PC-9 (cell line): ENCODE measurements around the gene SLC25A53. TPM values are rescaled to one million over a fixed set of nuclear protein-coding genes. Genes with fewer than 3 reads are reported as not detected.

Experiments used
- BruUV-seq: library from RNA; stranded (reverse); fragments of 400-500 nt; replicated peaks from 2 replicates; lab custom pipeline; 2021; lab: Mats Ljungman, UMichigan
- CTCF ChIA-PET: fragments of 300-600 bp; sonication (Branson Sonifier 250); formaldehyde crosslinking; loops from one replicate; lab custom pipeline; 2022; ENCODE audit warnings: antibody characterized with exemption; lab: Charles Lee
- POLR2A ChIA-PET: fragments of 300-600 bp; sonication (Branson Sonifier 250); formaldehyde crosslinking; loops from one replicate; lab custom pipeline; 2022; ENCODE audit warnings: antibody characterized with exemption; ENCODE audit not compliant: unreplicated experiment; lab: Charles Lee
- DNase-seq, 2 experiments: peaks; one replicate each; pipeline versions ENCODE4 v3.0.0 to v3.0.0-alpha.2; 2015 to 2022; ENCODE audit warnings: mixed read lengths in 1 of 2
- H2AFZ ChIP-seq: fragments of 200-600 bp; sonication (generic); 2 replicates; pipeline ENCODE4 v1.8.1; 2017; ENCODE audit warnings: antibody characterized with exemption
- H3F3A ChIP-seq: fragments of 200-600 bp; sonication (generic); 2 replicates; pipeline ENCODE4 v1.8.1; 2017; ENCODE audit warnings: antibody characterized with exemption, mild to moderate bottlenecking, low read depth; ENCODE audit not compliant: insufficient read depth
- H3K27ac ChIP-seq: fragments of 200-600 bp; sonication (generic); 2 replicates; pipeline ENCODE4 v1.6.1; 2016; ENCODE audit warnings: mixed run types
- H3K27me3 ChIP-seq: fragments of 200-600 bp; sonication (generic); 2 replicates; pipeline ENCODE4 v1.6.1; 2016; ENCODE audit warnings: low read depth, mixed run types; ENCODE audit not compliant: insufficient read depth
- H3K36me3 ChIP-seq: fragments of 200-600 bp; sonication (generic); 2 replicates; pipeline ENCODE4 v1.6.1; 2016; ENCODE audit warnings: low read depth, mixed run types
- H3K4me1 ChIP-seq: fragments of 200-600 bp; sonication (generic); replicated peaks from 2 replicates; pipeline ENCODE4 v1.6.1; 2016; ENCODE audit warnings: mixed run types; ENCODE audit not compliant: insufficient read depth
- H3K4me2 ChIP-seq: fragments of 200-600 bp; sonication (generic); 2 replicates; pipeline ENCODE4 v1.6.1; 2017; ENCODE audit warnings: mixed run types
- H3K4me3 ChIP-seq: fragments of 200-600 bp; sonication (generic); 2 replicates; pipeline ENCODE4 v1.6.1; 2016; ENCODE audit warnings: mixed run types
- H3K79me2 ChIP-seq: fragments of 200-600 bp; sonication (generic); 2 replicates; pipeline ENCODE4 v1.6.1; 2017; ENCODE audit warnings: low read depth, mixed run types
- H3K9me2 ChIP-seq: fragments of 200-600 bp; sonication (generic); 2 replicates; pipeline ENCODE4 v1.8.1; 2017; ENCODE audit warnings: mild to moderate bottlenecking; ENCODE audit not compliant: insufficient read depth
- H3K9me3 ChIP-seq: fragments of 200-600 bp; sonication (generic); 2 replicates; pipeline ENCODE4 v1.8.1; 2016; ENCODE audit warnings: low read depth; ENCODE audit not compliant: insufficient read depth
- H4K20me1 ChIP-seq: fragments of 200-600 bp; sonication (generic); 2 replicates; pipeline ENCODE4 v1.8.1; 2017; ENCODE audit not compliant: insufficient read depth
- EZH2 ChIP-seq: fragments of 200-600 bp; sonication (generic); IDR thresholded peaks from 2 replicates; pipeline ENCODE4 v1.8.0; 2017; ENCODE audit warnings: antibody characterized with exemption, low read depth
- intact Hi-C: fragments of 100-400 bp; cut with micrococcal nuclease; formaldehyde crosslinking; loops from one replicate; pipeline ENCODE4 v1.10.0; 2022; ENCODE audit not compliant: unreplicated experiment
- total RNA-seq: library from RNA; stranded (reverse); gene quantifications from 2 replicates; pipeline ENCODE4 v1.2.3, GENCODE V29; 2021
- TF ChIP-seq, protein P1 (sequence below): fragments of 200-600 bp; sonication (generic); conservative IDR thresholded peaks from 2 replicates; pipeline ENCODE4 v1.6.1; 2017; ENCODE audit warnings: mixed run types, antibody characterized with exemption, mild to moderate bottlenecking, moderate library complexity

The SLC25A53 gene
- total RNA-seq, 1 experiment from 2014 or later, result 6.4 TPM

DNA sequence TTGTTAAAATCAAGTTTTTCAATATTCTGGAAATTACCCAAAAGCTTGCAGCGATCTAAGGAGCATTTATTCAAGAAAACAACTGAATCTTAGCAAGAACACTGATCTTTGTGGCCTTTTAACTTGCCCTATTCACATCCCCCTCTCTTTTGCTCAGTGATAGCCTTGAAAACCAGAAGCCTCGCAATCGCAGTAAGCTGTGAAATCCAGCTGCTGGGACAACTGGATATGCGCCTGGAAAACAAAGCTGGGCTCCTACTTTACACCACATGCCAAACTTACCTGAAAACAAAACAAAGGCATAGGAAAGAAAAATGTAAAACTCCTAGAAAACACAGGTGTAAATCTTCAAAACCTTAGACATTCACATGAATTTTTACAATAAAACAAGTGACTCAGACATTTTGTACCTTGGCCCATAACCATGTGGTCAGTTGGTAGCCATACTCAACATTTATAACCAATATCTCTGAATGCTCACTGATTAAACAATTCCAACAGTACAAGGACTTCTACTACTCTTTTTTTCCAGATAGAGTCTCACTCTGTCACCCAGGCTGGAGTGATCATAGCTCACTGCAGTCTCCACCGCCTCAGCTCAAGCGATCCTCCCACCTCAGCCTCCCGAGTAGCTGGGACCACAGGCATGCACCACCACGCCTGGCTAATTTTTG is 15.6 kb downstream of the SLC25A53 start:
- CTCF ChIA-PET, result no interaction called here

DNA sequence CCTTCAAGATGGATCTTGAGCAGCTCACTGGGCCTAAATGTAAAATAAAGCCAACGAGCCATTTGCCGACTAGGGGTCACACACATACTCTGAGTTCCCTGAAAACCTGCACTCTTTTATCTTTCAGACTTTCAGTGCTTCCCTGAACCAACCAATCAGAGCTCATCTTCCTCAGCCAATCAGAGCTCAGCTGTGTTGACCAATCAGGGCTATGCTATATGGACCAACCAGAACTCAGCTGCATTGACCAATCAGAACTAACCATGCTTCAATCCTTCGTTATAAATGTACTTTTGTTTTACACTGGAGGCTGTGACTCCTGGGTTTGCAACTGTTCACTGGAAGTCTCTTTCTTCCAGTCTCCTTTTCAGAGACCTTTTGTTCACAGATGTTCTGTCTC is 19.3 kb downstream of the SLC25A53 start:
- no peaks in the 10 kb centered on the region for H3K36me3 ChIP-seq
- H3K27ac ChIP-seq, result no peak overlapping the region
- H2AFZ ChIP-seq, result no peak overlapping the region
- no peaks in the 10 kb centered on the region for H3K79me2 ChIP-seq
- no peaks in the 10 kb centered on the region for H3K9me3 ChIP-seq
- no peak for TF ChIP-seq EZH2
- TF ChIP-seq, protein P1, sequence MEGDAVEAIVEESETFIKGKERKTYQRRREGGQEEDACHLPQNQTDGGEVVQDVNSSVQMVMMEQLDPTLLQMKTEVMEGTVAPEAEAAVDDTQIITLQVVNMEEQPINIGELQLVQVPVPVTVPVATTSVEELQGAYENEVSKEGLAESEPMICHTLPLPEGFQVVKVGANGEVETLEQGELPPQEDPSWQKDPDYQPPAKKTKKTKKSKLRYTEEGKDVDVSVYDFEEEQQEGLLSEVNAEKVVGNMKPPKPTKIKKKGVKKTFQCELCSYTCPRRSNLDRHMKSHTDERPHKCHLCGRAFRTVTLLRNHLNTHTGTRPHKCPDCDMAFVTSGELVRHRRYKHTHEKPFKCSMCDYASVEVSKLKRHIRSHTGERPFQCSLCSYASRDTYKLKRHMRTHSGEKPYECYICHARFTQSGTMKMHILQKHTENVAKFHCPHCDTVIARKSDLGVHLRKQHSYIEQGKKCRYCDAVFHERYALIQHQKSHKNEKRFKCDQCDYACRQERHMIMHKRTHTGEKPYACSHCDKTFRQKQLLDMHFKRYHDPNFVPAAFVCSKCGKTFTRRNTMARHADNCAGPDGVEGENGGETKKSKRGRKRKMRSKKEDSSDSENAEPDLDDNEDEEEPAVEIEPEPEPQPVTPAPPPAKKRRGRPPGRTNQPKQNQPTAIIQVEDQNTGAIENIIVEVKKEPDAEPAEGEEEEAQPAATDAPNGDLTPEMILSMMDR, result no peak
- intact Hi-C loops, result loop anchor here (2.0 kb wide), 1 partner anchor 293 kb away; no protein-coding TSS in a partner anchor
- no peak overlapping the region for H3K4me2 ChIP-seq
- H3K4me3 ChIP-seq, result no peak overlapping the region
- no peaks in the 10 kb centered on the region for H4K20me1 ChIP-seq
- no peaks in the 10 kb centered on the region for H3K27me3 ChIP-seq
- H3K9me2 ChIP-seq, result no peaks in the 10 kb centered on the region
- ChIA-PET POLR2A (no interaction called here), CTCF (no interaction called here)
- no peaks in the 10 kb centered on the region for H3K4me1 ChIP-seq
- no peaks in the 10 kb centered on the region for H3F3A ChIP-seq
- no peak for DNase-seq
- no TSS peak for BruUV-seq

More for the DNA sequence above, 15.6 kb downstream of the SLC25A53 start:
- Histone ChIP-seq H3K79me2 (no peaks in the 10 kb centered on the region), H3K27me3 (no peaks in the 10 kb centered on the region), H4K20me1 (no peaks in the 10 kb centered on the region), H3F3A (no peaks in the 10 kb centered on the region), H2AFZ (no peak overlapping the region), H3K36me3 (no peaks in the 10 kb centered on the region), H3K9me3 (no peaks in the 10 kb centered on the region), H3K9me2 (no peaks in the 10 kb centered on the region), H3K4me1 (no peaks in the 10 kb centered on the region), H3K27ac (no peak overlapping the region), H3K4me2 (no peak overlapping the region), H3K4me3 (no peak overlapping the region)
- POLR2A ChIA-PET, result no interaction called here
- intact Hi-C loops, result no loop called here
- no peak for DNase-seq
- no peak for TF ChIP-seq EZH2
- TF ChIP-seq, protein P1, result no peak
- no TSS peak for BruUV-seq

DNA sequence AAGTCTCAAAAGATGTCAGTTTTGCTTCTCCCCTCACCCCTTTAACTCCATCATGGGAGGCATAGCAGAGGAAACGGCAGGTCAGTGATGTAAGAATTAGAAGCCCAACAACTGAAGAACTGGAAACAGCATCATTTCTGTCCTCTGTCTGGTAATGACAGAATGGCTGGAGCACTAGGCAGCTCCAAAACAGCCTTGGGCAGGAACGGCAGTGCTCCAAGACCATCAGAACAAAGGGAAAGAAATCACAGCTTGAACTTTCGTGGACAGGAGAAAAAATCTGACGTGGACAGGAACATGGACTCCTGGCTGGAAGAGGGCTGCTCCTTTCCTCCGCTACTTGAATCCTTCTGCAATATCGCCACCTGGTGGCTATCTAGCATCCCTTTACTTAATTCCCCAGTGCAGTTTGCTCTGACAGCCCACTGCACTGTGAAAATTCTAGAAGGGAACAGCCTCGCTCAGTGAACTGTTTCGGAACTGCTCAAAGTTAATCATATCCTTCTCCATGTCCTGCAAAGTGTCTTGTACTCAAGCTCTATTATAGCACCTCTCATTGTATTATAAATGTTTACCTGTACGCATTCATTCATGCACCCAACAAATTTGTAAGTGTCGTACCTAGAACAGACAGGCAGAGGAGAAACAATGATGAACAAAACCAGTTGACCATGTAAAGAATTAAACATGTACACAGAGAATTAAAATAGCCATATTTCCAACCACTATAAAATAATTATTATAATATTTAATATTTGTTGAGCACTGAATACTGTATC is 20.4 kb downstream of the SLC25A53 start:
- ChIA-PET POLR2A (no interaction called here), CTCF (no interaction called here)
- H2AFZ ChIP-seq, result 0 out of 2 replicates have a peak overlapping the region, but pooled peaks have one; percentile 69
- intact Hi-C loops, result loop anchor here (1.0 to 2.0 kb wide), 3 partner anchors 38 to 603 kb away; no protein-coding TSS in a partner anchor
- no peaks in the 10 kb centered on the region for H3K79me2 ChIP-seq
- no peaks in the 10 kb centered on the region for H3K36me3 ChIP-seq
- H3K27me3 ChIP-seq, result no peaks in the 10 kb centered on the region
- H3K9me3 ChIP-seq, result no peaks in the 10 kb centered on the region
- no TSS peak for BruUV-seq
- H3K4me1 ChIP-seq, result no peaks in the 10 kb centered on the region
- H4K20me1 ChIP-seq, result no peaks in the 10 kb centered on the region
- no peak overlapping the region for H3K4me3 ChIP-seq
- TF ChIP-seq, protein P1, result peak; percentile 80
- no peak for TF ChIP-seq EZH2
- H3K4me2 ChIP-seq, result peak overlapping the region; percentile 66
- no peaks in the 10 kb centered on the region for H3K9me2 ChIP-seq
- DNase-seq, result peak; percentile 33 to 45
- no peaks in the 10 kb centered on the region for H3F3A ChIP-seq
- no peak overlapping the region for H3K27ac ChIP-seq
